Activated CD4-positive, alpha-beta T cell treated with anti-CD3 and anti-CD28 coated beads for 4 hours (primary cell): ENCODE data around the gene ELFN2.
"Not testable (repeated sequence)": the region's sequence is repeated elsewhere in the genome, so short reads cannot be mapped to it uniquely, and the experiment has no call there.

Source experiments
- DNase-seq, 2 donors: peaks; one replicate each; pipeline ENCODE4 v3.0.0-alpha.2; 2020

The ELFN2 gene

GRCh38 chr22:37427135-37427710 lies at the start of gene ELFN2:
Gene ELFN2 (minus strand): TSS chr22:37427479. CDS start chr22:37375534, 51,945 bp downstream.
- DNase-seq: no peak

GRCh38 chr22:37476389-37477329 lies 49.4 kb upstream of the ELFN2 start:
- no peak for DNase-seq

GRCh38 chr22:37474447-37475090 lies 47.3 kb upstream of the ELFN2 start:
- no peak for DNase-seq

GRCh38 chr22:37473437-37473946 lies 46.2 kb upstream of the ELFN2 start:
- no peak for DNase-seq

- DNase-seq: peak; percentile 50 to 52
Measured at GRCh38 chr22:37472418-37473006, 45.2 kb upstream of the ELFN2 start.

- DNase-seq: no peak
Measured at GRCh38 chr22:37471727-37472417, 44.6 kb upstream of the ELFN2 start.

GRCh38 chr22:37470087-37470445 lies 42.8 kb upstream of the ELFN2 start:
- no peak for DNase-seq

- DNase-seq: no peak
Measured at GRCh38 chr22:37469416-37470086, 42.3 kb upstream of the ELFN2 start.

GRCh38 chr22:37468201-37468695 lies 41.0 kb upstream of the ELFN2 start:
- DNase-seq: not testable (repeated sequence)

GRCh38 chr22:37467391-37467955 lies 40.2 kb upstream of the ELFN2 start:
- no peak for DNase-seq

GRCh38 chr22:37464181-37464580 lies 36.9 kb upstream of the ELFN2 start:
- DNase-seq: no peak

GRCh38 chr22:37462983-37463382 lies 35.7 kb upstream of the ELFN2 start:
- no peak for DNase-seq

- no peak for DNase-seq
Measured at GRCh38 chr22:37462436-37462835, 35.2 kb upstream of the ELFN2 start.

GRCh38 chr22:37461961-37462360 lies 34.7 kb upstream of the ELFN2 start:
- DNase-seq: no peak

GRCh38 chr22:37460684-37461083 lies 33.4 kb upstream of the ELFN2 start:
- DNase-seq: no peak

GRCh38 chr22:37459206-37459605 lies 31.9 kb upstream of the ELFN2 start:
- no peak for DNase-seq

GRCh38 chr22:37457093-37457893 lies 30.0 kb upstream of the ELFN2 start:
- DNase-seq: peak; percentile 79 to 89

- DNase-seq: no peak
Measured at GRCh38 chr22:37456346-37456745, 29.1 kb upstream of the ELFN2 start.

- DNase-seq: no peak
Measured at GRCh38 chr22:37455896-37456295, 28.6 kb upstream of the ELFN2 start.

GRCh38 chr22:37454857-37455686 lies 27.8 kb upstream of the ELFN2 start:
- no peak for DNase-seq
